ENCODE data around the gene OR2A14.
A peak's percentile ranks its signal among the peaks of the same experiment; 100 is the strongest.
"Not testable (repeated sequence)": the region's sequence is repeated elsewhere in the genome, so short reads cannot be mapped to it uniquely, and the experiment has no call there.

Gene OR2A14, protein sequence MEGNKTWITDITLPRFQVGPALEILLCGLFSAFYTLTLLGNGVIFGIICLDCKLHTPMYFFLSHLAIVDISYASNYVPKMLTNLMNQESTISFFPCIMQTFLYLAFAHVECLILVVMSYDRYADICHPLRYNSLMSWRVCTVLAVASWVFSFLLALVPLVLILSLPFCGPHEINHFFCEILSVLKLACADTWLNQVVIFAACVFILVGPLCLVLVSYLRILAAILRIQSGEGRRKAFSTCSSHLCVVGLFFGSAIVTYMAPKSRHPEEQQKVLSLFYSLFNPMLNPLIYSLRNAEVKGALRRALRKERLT

DNA sequence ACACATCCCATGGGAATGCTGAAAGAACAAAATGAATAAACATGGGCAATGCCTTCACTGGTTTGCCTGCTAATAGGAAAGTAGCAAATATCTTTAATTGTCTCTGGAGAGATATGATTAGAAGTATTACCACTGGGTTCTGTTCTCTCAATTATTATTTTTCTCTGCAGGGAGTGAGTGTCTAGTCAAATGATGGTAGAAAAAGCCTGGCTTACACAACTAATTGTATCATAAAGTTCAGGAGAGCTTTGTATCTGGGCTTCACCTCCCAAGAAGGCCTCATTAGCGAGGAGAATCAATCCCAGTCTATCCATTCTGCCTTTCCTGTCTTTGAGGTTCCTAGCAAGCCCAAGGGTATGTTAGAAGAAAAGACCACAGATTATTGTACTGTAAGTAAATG, at the start of gene OR2A14:
OR2A14 (plus strand) TSS at position 301 of the 400 bp plus-strand sequence. CDS start 5,937 bp downstream, outside the sequence.
- no peak for DNase-seq (ENCODE audit: insufficient read length, low spot score)
- no peak for TF ChIP-seq POLR2A (IDR thresholded peaks at IDR 0.05; ENCODE audit: low read depth, low read length)
- FAIRE-seq, result no peak

DNA sequence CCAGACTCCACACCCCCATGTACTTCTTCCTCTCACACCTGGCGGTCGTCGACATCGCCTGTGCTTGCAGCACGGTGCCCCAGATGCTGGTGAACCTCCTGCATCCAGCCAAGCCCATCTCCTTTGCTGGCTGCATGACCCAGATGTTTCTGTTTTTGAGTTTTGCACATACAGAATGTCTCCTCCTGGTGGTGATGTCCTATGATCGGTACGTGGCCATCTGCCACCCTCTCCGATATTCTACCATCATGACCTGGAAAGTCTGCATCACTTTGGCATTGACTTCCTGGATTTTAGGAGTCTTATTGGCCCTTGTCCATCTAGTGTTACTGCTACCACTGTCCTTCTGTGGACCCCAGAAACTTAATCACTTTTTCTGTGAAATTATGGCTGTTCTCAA, 48.6 kb upstream of the OR2A14 start:
- FAIRE-seq, result no peak
- no peak for TF ChIP-seq POLR2A (IDR thresholded peaks at IDR 0.05; ENCODE audit: low read depth, low read length)
- DNase-seq (ENCODE audit: insufficient read length, low spot score), result no peak

- DNase-seq (ENCODE audit: insufficient read length, low spot score) (no peak), FAIRE-seq (no peak)
- no peak for TF ChIP-seq POLR2A (IDR thresholded peaks at IDR 0.05; ENCODE audit: low read depth, low read length)
Measured at GRCh38 chr7:144085978-144086377, 37.0 kb upstream of the OR2A14 start, which contains the start of gene OR2A12. Gene OR2A12, plus strand, starts transcription at chr7:144086278. Its CDS starts 8,830 bp downstream, at chr7:144095108.

DNA sequence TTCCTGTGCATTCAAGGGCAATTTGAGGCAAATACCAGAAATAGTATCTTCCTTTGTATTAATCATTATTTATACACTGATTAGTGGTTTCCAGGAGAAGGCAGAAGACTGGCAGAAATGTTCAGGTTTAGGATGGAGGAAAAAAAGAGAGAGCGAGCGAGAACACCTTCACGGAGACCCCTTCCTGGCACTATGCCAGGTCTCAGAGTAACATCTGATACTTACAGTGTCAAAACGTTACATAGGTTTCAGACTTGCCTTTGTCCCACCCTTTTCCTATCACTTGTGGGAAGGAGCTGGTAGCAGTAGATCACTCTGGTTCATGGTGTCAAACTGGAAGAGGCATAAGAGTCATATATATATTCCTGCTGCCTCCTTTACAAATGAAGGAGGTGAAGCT, 36.2 kb upstream of the OR2A14 start:
- no peak for TF ChIP-seq POLR2A (IDR thresholded peaks at IDR 0.05; ENCODE audit: low read depth, low read length)
- DNase-seq (ENCODE audit: insufficient read length, low spot score), result no peak
- FAIRE-seq, result no peak

DNA sequence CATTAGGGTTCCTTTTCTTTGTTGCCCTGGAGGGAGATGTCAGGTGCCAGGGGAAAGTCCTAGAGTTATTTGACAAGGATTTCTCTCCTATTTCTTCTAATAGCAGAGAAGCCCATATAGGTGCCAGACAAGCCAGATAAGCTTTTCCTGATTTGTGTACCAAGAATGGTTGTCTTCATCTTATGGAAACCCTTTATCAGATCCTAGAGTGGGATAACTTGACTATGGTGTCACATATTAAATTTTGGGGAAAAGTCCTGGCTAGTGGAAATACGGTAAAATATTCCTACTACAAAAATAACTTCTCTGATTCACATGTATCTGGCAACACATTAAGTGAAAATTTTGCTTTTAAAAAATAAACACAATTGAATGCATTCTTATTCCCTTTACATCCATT, 35.7 kb upstream of the OR2A14 start:
- FAIRE-seq, result no peak
- no peak for DNase-seq (ENCODE audit: insufficient read length, low spot score)
- TF ChIP-seq POLR2A (IDR thresholded peaks at IDR 0.05; ENCODE audit: low read depth, low read length), result no peak

GRCh38 chr7:144090667-144091066, 32.3 kb upstream of the OR2A14 start:
- no peak for TF ChIP-seq POLR2A (IDR thresholded peaks at IDR 0.05; ENCODE audit: low read depth, low read length)
- no peak for DNase-seq (ENCODE audit: insufficient read length, low spot score)
- no peak for FAIRE-seq

DNA sequence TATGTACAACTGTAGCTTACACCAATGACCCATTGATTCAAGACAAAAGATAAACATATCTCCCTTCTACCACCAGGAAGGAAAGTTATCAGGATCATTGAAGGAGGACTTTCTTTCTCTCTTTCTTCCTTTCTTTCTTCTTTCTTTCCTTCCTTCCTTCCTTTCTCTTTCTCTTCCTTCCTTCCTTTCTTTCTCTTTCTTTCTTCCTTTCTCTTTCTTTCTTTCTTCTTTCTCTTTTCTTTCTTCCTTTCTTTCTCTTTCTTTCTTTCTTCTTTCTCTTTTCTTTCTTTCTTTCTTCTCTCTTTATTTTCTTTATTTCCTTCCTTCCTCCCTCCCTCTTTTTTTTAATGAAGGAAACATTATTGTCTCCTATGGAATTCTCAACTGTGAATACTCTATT, 24.2 kb upstream of the OR2A14 start:
- DNase-seq (ENCODE audit: insufficient read length, low spot score) (no peak), FAIRE-seq (no peak)
- TF ChIP-seq POLR2A (IDR thresholded peaks at IDR 0.05; ENCODE audit: low read depth, low read length), result no peak

DNA sequence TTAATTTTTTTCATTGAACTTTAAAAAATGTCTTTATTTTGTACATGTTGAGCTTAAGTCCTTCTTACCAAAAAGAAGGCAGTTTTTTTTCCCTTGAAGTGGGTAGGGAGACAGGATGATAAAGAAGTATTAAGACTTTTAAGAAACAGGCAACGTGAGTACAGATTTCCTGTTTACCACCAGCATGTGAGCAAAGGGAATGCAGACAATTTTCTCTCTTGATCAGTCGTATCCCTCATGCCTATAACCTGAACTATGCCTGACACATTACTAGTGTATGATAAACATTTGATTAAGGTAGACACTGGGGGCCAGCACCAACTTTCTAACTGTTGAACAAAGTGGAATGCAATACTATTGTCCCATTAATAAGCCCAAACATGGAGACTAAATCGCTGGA, 22.4 kb upstream of the OR2A14 start:
- FAIRE-seq, result no peak
- no peak for DNase-seq (ENCODE audit: insufficient read length, low spot score)
- no peak for TF ChIP-seq POLR2A (IDR thresholded peaks at IDR 0.05; ENCODE audit: low read depth, low read length)

DNA sequence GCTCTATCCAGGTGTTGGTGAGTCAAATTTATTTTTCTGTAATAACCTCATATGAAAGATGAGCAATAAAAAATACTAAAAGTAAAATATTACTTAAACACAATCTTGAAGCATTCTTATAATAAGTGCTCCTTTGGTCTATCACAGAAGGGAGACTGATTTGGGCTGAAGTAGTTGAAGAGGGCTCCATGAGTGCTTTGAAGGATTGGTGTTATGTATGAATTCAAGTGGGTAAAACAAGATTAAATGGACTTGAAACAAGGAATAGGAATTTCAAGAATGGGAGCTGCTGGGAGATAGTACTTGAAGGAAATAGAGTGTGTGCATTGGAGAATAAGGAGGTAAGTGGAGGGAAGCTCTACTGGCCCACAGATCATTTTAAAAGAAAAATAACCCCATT, 20.9 kb upstream of the OR2A14 start:
- TF ChIP-seq POLR2A (IDR thresholded peaks at IDR 0.05; ENCODE audit: low read depth, low read length), result no peak
- FAIRE-seq, result no peak

GRCh38 chr7:144105211-144105610, 17.8 kb upstream of the OR2A14 start:
- no peak for DNase-seq (ENCODE audit: insufficient read length, low spot score)
- FAIRE-seq, result no peak
- TF ChIP-seq POLR2A (IDR thresholded peaks at IDR 0.05; ENCODE audit: low read depth, low read length), result no peak

More for the DNA sequence above, 20.9 kb upstream of the OR2A14 start:
- DNase-seq (ENCODE audit: insufficient read length, low spot score), result no peak

GRCh38 chr7:144109283-144109682, 13.7 kb upstream of the OR2A14 start, which contains the start of gene OR2A2:
Gene OR2A2, plus strand, starts transcription at chr7:144109583. Its CDS starts 0 bp downstream, at chr7:144109583.
- no peak for FAIRE-seq
- TF ChIP-seq POLR2A (IDR thresholded peaks at IDR 0.05; ENCODE audit: low read depth, low read length), result no peak
- no peak for DNase-seq (ENCODE audit: insufficient read length, low spot score)

- FAIRE-seq, result no peak
- TF ChIP-seq POLR2A (IDR thresholded peaks at IDR 0.05; ENCODE audit: low read depth, low read length), result no peak
- DNase-seq (ENCODE audit: insufficient read length, low spot score), result no peak
Measured at GRCh38 chr7:144110272-144110671, 12.7 kb upstream of the OR2A14 start.

GRCh38 chr7:144113651-144114050, 9.3 kb upstream of the OR2A14 start:
- DNase-seq (ENCODE audit: insufficient read length, low spot score) (no peak), FAIRE-seq (no peak)
- TF ChIP-seq POLR2A (IDR thresholded peaks at IDR 0.05; ENCODE audit: low read depth, low read length), result no peak

DNA sequence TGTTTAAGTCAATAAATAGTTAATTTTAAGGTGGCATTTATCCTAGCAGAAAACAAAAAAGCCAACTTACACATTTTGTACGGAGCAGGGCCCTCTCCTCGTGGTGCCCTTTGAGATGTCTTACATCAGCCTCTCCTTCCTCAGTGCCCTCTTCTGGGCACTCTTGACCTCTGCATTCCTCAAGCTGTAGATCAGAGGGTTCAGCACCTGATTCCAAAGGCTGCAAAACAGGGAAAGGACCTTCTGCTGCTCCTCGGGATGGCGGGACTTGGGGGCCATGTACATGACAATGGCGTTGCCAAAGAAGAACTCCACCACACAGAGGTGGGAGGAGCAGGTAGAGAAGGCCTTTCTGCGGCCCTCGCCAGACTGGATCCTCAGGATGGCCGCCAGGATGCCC, 4.6 kb upstream of the OR2A14 start:
- no peak for FAIRE-seq
- TF ChIP-seq POLR2A (IDR thresholded peaks at IDR 0.05; ENCODE audit: low read depth, low read length), result no peak
- DNase-seq (ENCODE audit: insufficient read length, low spot score), result no peak

- no peak for TF ChIP-seq POLR2A (IDR thresholded peaks at IDR 0.05; ENCODE audit: low read depth, low read length)
- DNase-seq (ENCODE audit: insufficient read length, low spot score), result peak; percentile 52
- FAIRE-seq, result peak; percentile 57
Measured at GRCh38 chr7:144127714-144128334, 4.8 kb downstream of the OR2A14 start.

- not testable (repeated sequence) for FAIRE-seq; DNase-seq (ENCODE audit: insufficient read length, low spot score)
Measured at GRCh38 chr7:144129601-144130000, 6.6 kb downstream of the OR2A14 start.

Data from H54 (cell line).